Colonic mucosa (tissue), 4 donors: Measurements from ENCODE around the gene DPT. TPM values are rescaled to one million over a fixed set of nuclear protein-coding genes. Genes with fewer than 3 reads are reported as not detected.

Experiments used
- DNase-seq: peaks from one replicate; pipeline ENCODE4 v3.0.0-alpha.2; 2020
- H3K27ac ChIP-seq: fragments of 200-600 bp; one replicate; pipeline ENCODE4 v1.8.0; 2021
- H3K27me3 ChIP-seq: fragments of 200-600 bp; one replicate; pipeline ENCODE4 v1.8.0; 2021
- H3K36me3 ChIP-seq: fragments of 200-600 bp; one replicate; pipeline ENCODE4 v1.8.0; 2021
- H3K4me1 ChIP-seq: fragments of 200-600 bp; one replicate; pipeline ENCODE4 v1.8.0; 2021; ENCODE audit warnings: mild to moderate bottlenecking
- H3K4me3 ChIP-seq: fragments of 200-600 bp; one replicate; pipeline ENCODE4 v1.8.0; 2021
- H3K9ac ChIP-seq, 2 donors: one replicate each; pipeline ENCODE4 v1.7.0; 2013; ENCODE audit warnings: control low read depth in 2 of 2, low read depth in 2 of 2, low read length in 2 of 2
- H3K9me3 ChIP-seq: fragments of 200-600 bp; one replicate; pipeline ENCODE4 v1.8.0; 2021
- intact Hi-C: fragments of 100-400 bp; cut with DNase I; formaldehyde crosslinking; loops from one replicate; pipeline ENCODE4 v1.14.1; 2022
- total RNA-seq, 2 donors: library from RNA; stranded (reverse); fragmentation: NEBNext Ultra II Directional in 1 of 2; extraction: Animal tissue kit (Norgen Biotek cat#: 25700) in 1 of 2; gene quantifications; one replicate each; pipeline ENCODE4 v1.2.1, GENCODE V29; 2021
- TF ChIP-seq, protein P1 (sequence below): fragments of 200-600 bp; IDR thresholded peaks from one replicate; pipeline ENCODE4 v1.8.0; 2022; ENCODE audit warnings: antibody characterized with exemption, mild to moderate bottlenecking
- donor health status: healthy.
- donor health status: DM: no; HTN: no; CAD: no.
- donor health status: DM: no; HTN: no; CAD: no.

Gene DPT
- total RNA-seq, 2 donors from 2014 or later = 1.2 to 16.2 TPM

GRCh38 chr1:168767894-168768584, 39.0 kb upstream of the DPT start:
- Histone ChIP-seq H3K9ac (no peak overlapping the region), H3K27ac (no peak overlapping the region), H3K9me3 (no peaks in the 10 kb centered on the region), H3K36me3 (no peaks in the 10 kb centered on the region), H3K27me3 (no peaks in the 10 kb centered on the region), H3K4me1 (no peaks in the 10 kb centered on the region), H3K4me3 (no peak overlapping the region)
- intact Hi-C loops = no loop called here
- TF ChIP-seq, protein P1, sequence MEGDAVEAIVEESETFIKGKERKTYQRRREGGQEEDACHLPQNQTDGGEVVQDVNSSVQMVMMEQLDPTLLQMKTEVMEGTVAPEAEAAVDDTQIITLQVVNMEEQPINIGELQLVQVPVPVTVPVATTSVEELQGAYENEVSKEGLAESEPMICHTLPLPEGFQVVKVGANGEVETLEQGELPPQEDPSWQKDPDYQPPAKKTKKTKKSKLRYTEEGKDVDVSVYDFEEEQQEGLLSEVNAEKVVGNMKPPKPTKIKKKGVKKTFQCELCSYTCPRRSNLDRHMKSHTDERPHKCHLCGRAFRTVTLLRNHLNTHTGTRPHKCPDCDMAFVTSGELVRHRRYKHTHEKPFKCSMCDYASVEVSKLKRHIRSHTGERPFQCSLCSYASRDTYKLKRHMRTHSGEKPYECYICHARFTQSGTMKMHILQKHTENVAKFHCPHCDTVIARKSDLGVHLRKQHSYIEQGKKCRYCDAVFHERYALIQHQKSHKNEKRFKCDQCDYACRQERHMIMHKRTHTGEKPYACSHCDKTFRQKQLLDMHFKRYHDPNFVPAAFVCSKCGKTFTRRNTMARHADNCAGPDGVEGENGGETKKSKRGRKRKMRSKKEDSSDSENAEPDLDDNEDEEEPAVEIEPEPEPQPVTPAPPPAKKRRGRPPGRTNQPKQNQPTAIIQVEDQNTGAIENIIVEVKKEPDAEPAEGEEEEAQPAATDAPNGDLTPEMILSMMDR = no peak
- no peak for DNase-seq

DNA sequence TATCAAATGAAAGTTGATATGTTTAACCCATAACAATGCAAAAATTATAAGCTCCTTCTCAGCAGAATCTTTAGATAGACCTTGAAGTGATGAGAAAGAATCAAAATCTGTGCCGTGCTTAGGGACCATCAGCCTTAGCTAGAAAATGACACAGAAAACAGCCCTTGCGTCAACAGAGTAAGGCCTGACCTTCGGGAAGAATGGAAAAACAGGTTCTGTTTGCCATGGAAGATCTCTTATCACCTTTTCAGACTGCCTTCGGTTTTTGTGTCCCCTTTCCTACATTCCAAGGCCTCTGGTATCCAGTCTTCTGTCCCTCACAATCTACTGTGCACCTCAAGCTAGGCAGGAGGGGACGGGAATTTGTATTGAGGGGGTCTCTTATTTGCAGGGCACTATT, 37.6 kb upstream of the DPT start:
- no peaks in the 10 kb centered on the region for H3K9me3 ChIP-seq
- H3K4me3 ChIP-seq = no peak overlapping the region
- H3K9ac ChIP-seq = no peak overlapping the region
- H3K4me1 ChIP-seq = no peaks in the 10 kb centered on the region
- TF ChIP-seq, protein P1 = no peak
- no peak overlapping the region for H3K27ac ChIP-seq
- intact Hi-C loops = no loop called here
- H3K27me3 ChIP-seq = no peaks in the 10 kb centered on the region
- DNase-seq = no peak
- no peaks in the 10 kb centered on the region for H3K36me3 ChIP-seq

- no peak overlapping the region for H3K27ac ChIP-seq
- H3K27me3 ChIP-seq = no peaks in the 10 kb centered on the region
- H3K9ac ChIP-seq = no peak overlapping the region
- H3K36me3 ChIP-seq = no peaks in the 10 kb centered on the region
- intact Hi-C loops = no loop called here
- H3K4me3 ChIP-seq = no peak overlapping the region
- TF ChIP-seq, protein P1 = no peak
- no peak for DNase-seq
- no peaks in the 10 kb centered on the region for H3K9me3 ChIP-seq
- no peaks in the 10 kb centered on the region for H3K4me1 ChIP-seq
These were observed 34.0 kb upstream of the DPT start for GRCh38 chr1:168763031-168763430.

GRCh38 chr1:168762473-168762872, 33.5 kb upstream of the DPT start:
- TF ChIP-seq, protein P1 = no peak
- intact Hi-C loops = no loop called here
- DNase-seq = no peak

DNA sequence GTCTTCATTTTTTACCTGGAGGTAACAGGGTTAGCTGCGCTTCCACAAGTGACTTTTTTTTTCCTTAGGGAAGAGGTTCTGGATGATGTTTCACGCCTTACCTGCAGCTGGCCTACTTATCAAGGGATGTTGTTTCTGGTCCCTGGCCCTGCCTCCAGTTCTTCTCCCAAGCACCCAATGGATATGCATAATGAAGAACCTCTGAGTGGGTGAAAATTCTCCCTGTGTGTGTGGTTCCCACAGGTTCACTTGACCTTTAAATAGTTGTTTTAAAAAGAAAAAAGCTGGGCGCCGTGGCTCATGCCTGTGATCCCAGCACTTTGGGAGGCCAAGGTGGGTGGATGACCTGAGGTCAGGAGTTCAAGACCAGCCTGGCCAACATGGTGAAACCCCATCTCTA, 31.8 kb upstream of the DPT start:
- H3K27ac ChIP-seq = no peak overlapping the region
- H3K27me3 ChIP-seq = no peaks in the 10 kb centered on the region
- intact Hi-C loops = no loop called here
- no peak for DNase-seq
- no peak overlapping the region for H3K9ac ChIP-seq
- TF ChIP-seq, protein P1 = no peak
- H3K4me3 ChIP-seq = no peak overlapping the region
- H3K4me1 ChIP-seq = no peaks in the 10 kb centered on the region
- no peaks in the 10 kb centered on the region for H3K9me3 ChIP-seq
- no peaks in the 10 kb centered on the region for H3K36me3 ChIP-seq

More at GRCh38 chr1:168762473-168762872, 33.5 kb upstream of the DPT start:
- Histone ChIP-seq H3K9me3 (no peaks in the 10 kb centered on the region), H3K4me3 (no peak overlapping the region), H3K9ac (no peak overlapping the region), H3K4me1 (no peaks in the 10 kb centered on the region), H3K27ac (no peak overlapping the region), H3K36me3 (no peaks in the 10 kb centered on the region), H3K27me3 (no peaks in the 10 kb centered on the region)
